H9 (cell line): ENCODE results near the gene KRT2. TPM values are rescaled to one million over a fixed set of nuclear protein-coding genes. Genes with fewer than 3 reads are reported as not detected.

ENCODE experiments used
- DNase-seq: peaks from one replicate; pipeline ENCODE4 v3.0.0-alpha.2; 2017
- H2AFZ ChIP-seq: one replicate; pipeline ENCODE4 v1.6.1; 2013; ENCODE audit warnings: mild to moderate bottlenecking, low read length, control low read depth, moderate library complexity
- H2AK5ac ChIP-seq: 2 replicates; pipeline ENCODE4 v1.6.1; 2013; ENCODE audit warnings: low read length, control low read depth, mixed read lengths; ENCODE audit not compliant: insufficient read length
- H2BK120ac ChIP-seq: one replicate; pipeline ENCODE4 v1.6.1; 2013; ENCODE audit warnings: low read depth, mild to moderate bottlenecking, low read length, control low read depth, inconsistent platforms; ENCODE audit not compliant: poor library complexity, severe bottlenecking
- H2BK12ac ChIP-seq: 2 replicates; pipeline ENCODE4 v1.6.1; 2013; ENCODE audit warnings: low read length, control low read depth, mixed read lengths, low read depth; ENCODE audit not compliant: insufficient read length
- H2BK15ac ChIP-seq: 2 replicates; pipeline ENCODE4 v1.6.1; 2013; ENCODE audit warnings: low read depth, low read length, control low read depth
- H2BK20ac ChIP-seq: one replicate; pipeline ENCODE4 v1.6.1; 2013; ENCODE audit warnings: low read depth, mild to moderate bottlenecking, low read length, control low read depth, inconsistent platforms; ENCODE audit not compliant: poor library complexity, severe bottlenecking
- H2BK5ac ChIP-seq: 2 replicates; pipeline ENCODE4 v1.6.1; 2013; ENCODE audit warnings: low read length, control low read depth, mixed read lengths; ENCODE audit not compliant: insufficient read length
- H3K14ac ChIP-seq: 2 replicates; pipeline ENCODE4 v1.6.1; 2013; ENCODE audit warnings: low read length, control low read depth; ENCODE audit not compliant: insufficient read depth
- H3K18ac ChIP-seq: 2 replicates; pipeline ENCODE4 v1.6.1; 2013; ENCODE audit warnings: low read depth, mild to moderate bottlenecking, mixed read lengths, low read length, control low read depth; ENCODE audit not compliant: insufficient read length
- H3K23ac ChIP-seq: 2 replicates; pipeline ENCODE4 v1.6.1; 2013; ENCODE audit warnings: low read length, control low read depth, mixed read lengths, low read depth; ENCODE audit not compliant: insufficient read length
- H3K23me2 ChIP-seq: 2 replicates; pipeline ENCODE4 v1.6.1; 2013; ENCODE audit warnings: low read depth, mild to moderate bottlenecking, mixed read lengths, low read length, control low read depth; ENCODE audit not compliant: insufficient read length, poor library complexity, severe bottlenecking
- H3K27ac ChIP-seq: 2 replicates; pipeline ENCODE4 v1.5.1; 2013; ENCODE audit warnings: low read length, control low read depth, mixed read lengths, low read depth; ENCODE audit not compliant: insufficient read length
- H3K27me3 ChIP-seq: 2 replicates; pipeline ENCODE4 v1.6.1; 2013; ENCODE audit warnings: low read length, control low read depth, inconsistent platforms; ENCODE audit not compliant: insufficient read depth
- H3K4ac ChIP-seq: 2 replicates; pipeline ENCODE4 v1.6.1; 2013; ENCODE audit warnings: low read depth, mild to moderate bottlenecking, control low read depth, inconsistent platforms, low read length, moderate library complexity
- H3K4me1 ChIP-seq: 2 replicates; pipeline ENCODE4 v1.6.1; 2013; ENCODE audit warnings: low read length, control low read depth, inconsistent platforms; ENCODE audit not compliant: insufficient read depth
- H3K4me2 ChIP-seq: 2 replicates; pipeline ENCODE4 v1.6.1; 2013; ENCODE audit warnings: low read length, control low read depth, mixed read lengths; ENCODE audit not compliant: insufficient read length, insufficient read depth
- H3K56ac ChIP-seq: 2 replicates; pipeline ENCODE4 v1.6.1; 2013; ENCODE audit warnings: low read depth, mild to moderate bottlenecking, mixed read lengths, low read length, control low read depth; ENCODE audit not compliant: insufficient read length
- H3K79me1 ChIP-seq: 2 replicates; pipeline ENCODE4 v1.6.1; 2013; ENCODE audit warnings: low read depth, mild to moderate bottlenecking, moderate library complexity, low read length, control low read depth, inconsistent platforms; ENCODE audit not compliant: insufficient read depth, poor library complexity, severe bottlenecking
- H3K79me2 ChIP-seq: 2 replicates; pipeline ENCODE4 v1.6.1; 2013; ENCODE audit warnings: low read length, control low read depth, inconsistent platforms; ENCODE audit not compliant: insufficient read depth
- H3K9ac ChIP-seq: 2 replicates; pipeline ENCODE4 v1.6.1; 2013; ENCODE audit warnings: low read length, control low read depth, mixed read lengths; ENCODE audit not compliant: insufficient read length; ENCODE audit errors: extremely low read depth
- H3K9me3 ChIP-seq: one replicate; pipeline ENCODE4 v1.6.1; 2013; ENCODE audit warnings: low read depth, low read length, inconsistent platforms; ENCODE audit not compliant: control insufficient read depth
- H3T11ph ChIP-seq: one replicate; pipeline ENCODE4 v1.6.1; 2013; ENCODE audit warnings: mild to moderate bottlenecking, low read length, control low read depth, inconsistent platforms
- H4K20me1 ChIP-seq: one replicate; pipeline ENCODE4 v1.6.1; 2013; ENCODE audit not compliant: control insufficient read depth, insufficient read length, insufficient read depth
- H4K5ac ChIP-seq: 2 replicates; pipeline ENCODE4 v1.6.1; 2013; ENCODE audit warnings: low read depth, mild to moderate bottlenecking, mixed read lengths, low read length, control low read depth; ENCODE audit not compliant: insufficient read length
- H4K8ac ChIP-seq: replicated peaks from 2 replicates; pipeline ENCODE4 v1.6.1; 2013; ENCODE audit warnings: low read length, control low read depth, mixed read lengths, low read depth; ENCODE audit not compliant: insufficient read length
- H4K91ac ChIP-seq: 2 replicates; pipeline ENCODE4 v1.6.1; 2013; ENCODE audit warnings: low read depth, mild to moderate bottlenecking, moderate library complexity, mixed read lengths, low read length, control low read depth; ENCODE audit not compliant: insufficient read length
- H3K27ac Mint-ChIP-seq, 3 experiments: 2 replicates in 2 of 3; 3 replicates in 1 of 3; pipeline ENCODE4 v1.8.0; 2020 to 2021; ENCODE audit warnings: mixed read lengths in 3 of 3, mild to moderate bottlenecking in 1 of 3, moderate library complexity in 1 of 3
- H3K27me3 Mint-ChIP-seq: 2 replicates; pipeline ENCODE4 v1.8.0; 2021; ENCODE audit warnings: low read depth, mild to moderate bottlenecking, moderate library complexity, mixed read lengths
- H3K36me3 Mint-ChIP-seq, 3 experiments: 2 replicates in 2 of 3; 3 replicates in 1 of 3; pipeline ENCODE4 v1.8.0; 2020 to 2021; ENCODE audit warnings: low read depth in 3 of 3, mixed read lengths in 3 of 3; ENCODE audit not compliant: insufficient read depth in 1 of 3
- H3K4me1 Mint-ChIP-seq, 2 experiments: 2 replicates each; pipeline ENCODE4 v1.8.0; 2020; ENCODE audit warnings: mixed read lengths in 2 of 2
- H3K4me3 Mint-ChIP-seq, 2 experiments: 2 replicates in 1 of 2; 3 replicates in 1 of 2; pipeline ENCODE4 v1.8.0; 2020 to 2021; ENCODE audit warnings: mild to moderate bottlenecking in 2 of 2, mixed read lengths in 2 of 2, moderate library complexity in 1 of 2
- H3K9me3 Mint-ChIP-seq, 2 experiments: 2 replicates in 1 of 2; 3 replicates in 1 of 2; pipeline ENCODE4 v1.8.0; 2020; ENCODE audit warnings: mild to moderate bottlenecking in 2 of 2, mixed read lengths in 2 of 2, moderate library complexity in 1 of 2
- WGBS: extraction: QIAGEN DNeasy Blood & Tissue Kit; methylation state at CpG from one replicate; pipeline ENCODE4 v1.1.7; 2013; ENCODE audit warnings: missing lambda C conversion rate, low lambda C conversion rate, mixed read lengths; ENCODE audit not compliant: insufficient read length; ENCODE audit errors: extremely low coverage; 5-methylcytosine and 5-hydroxymethylcytosine counted together
- total RNA-seq: library from RNA; stranded (reverse); gene quantifications from 2 replicates; pipeline ENCODE4 v1.2.1, GENCODE V29; 2021
- TF ChIP-seq, protein P1 (sequence below): fragments of 200-600 bp; sonication (generic); conservative IDR thresholded peaks from 3 replicates; pipeline ENCODE4 v1.8.0; 2021; ENCODE audit warnings: antibody characterized with exemption, mild to moderate bottlenecking

Gene KRT2
- total RNA-seq, 1 experiment from 2014 or later, result not detected

DNA sequence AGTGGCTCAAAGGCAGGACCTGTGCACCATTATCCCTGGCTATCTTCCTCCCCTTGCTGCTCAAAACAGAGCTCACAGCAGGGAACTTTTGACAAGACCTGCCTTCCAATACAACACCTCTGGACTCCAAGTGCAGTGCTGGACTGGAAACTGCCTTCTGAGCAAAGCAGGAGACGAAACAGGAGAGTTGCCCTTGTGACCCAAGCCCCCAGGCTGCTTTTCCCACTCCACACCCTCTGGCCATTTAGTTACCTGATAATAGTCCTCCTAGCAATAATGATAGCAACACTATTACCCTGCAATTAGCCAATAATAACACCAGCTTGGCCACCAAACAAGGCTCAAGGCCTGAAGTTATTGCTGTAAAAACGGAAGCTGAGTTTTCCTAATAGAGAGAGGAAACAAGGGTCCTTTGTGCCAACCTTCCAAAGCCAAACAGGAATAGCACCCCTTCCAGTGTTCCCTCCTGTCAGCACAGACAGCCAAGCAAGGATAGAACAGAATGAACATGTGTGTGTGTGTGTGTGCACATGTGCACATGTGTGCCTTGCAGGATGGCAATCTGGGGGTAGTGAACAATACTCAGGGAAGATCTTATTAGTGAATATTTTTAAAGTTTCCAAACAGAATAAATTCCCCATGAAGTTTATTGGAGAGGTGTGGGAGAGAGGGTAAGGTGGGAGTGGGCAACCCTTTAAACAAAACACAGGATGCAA is 24.5 kb downstream of the KRT2 start:
- Histone ChIP-seq H3K56ac (no peak overlapping the region), H3K4me1 (no peaks in the 10 kb centered on the region), H3K9ac (no peak overlapping the region), H4K5ac (no peak overlapping the region), H3K23ac (no peak overlapping the region), H3K79me2 (no peaks in the 10 kb centered on the region), H4K8ac (no peak overlapping the region), H4K91ac (no peak overlapping the region), H3K9me3 (no peaks in the 10 kb centered on the region), H3T11ph (no peak overlapping the region), H3K23me2 (no peaks in the 10 kb centered on the region), H2BK5ac (no peak overlapping the region), H2BK20ac (no peak overlapping the region), H2AFZ (no peak overlapping the region), H2BK120ac (no peak overlapping the region), H2BK15ac (no peak overlapping the region), H3K27me3 (no peaks in the 10 kb centered on the region), H3K4ac (no peak overlapping the region), H3K4me2 (no peak overlapping the region), H2AK5ac (no peak overlapping the region), H3K18ac (no peak overlapping the region), H4K20me1 (no peaks in the 10 kb centered on the region), H3K14ac (no peak overlapping the region), H3K27ac (no peak overlapping the region), H3K79me1 (no peaks in the 10 kb centered on the region), H2BK12ac (no peak overlapping the region)
- WGBS, result no CpG with 5 or more reads among the region's 2 CpGs
- DNase-seq, result peak; percentile 17
- Mint-ChIP-seq H3K36me3 (no peaks in the 10 kb centered on the region), H3K27ac (no peak overlapping the region), H3K9me3 (no peaks in the 10 kb centered on the region), H3K4me1 (peaks cover 8 to 9% of the 10 kb centered on the region in 2 experiments), H3K4me3 (no peak overlapping the region), H3K27me3 (peaks cover 13% of the 10 kb centered on the region; the same call in 1 of the 2 replicates)
- TF ChIP-seq, protein P1, sequence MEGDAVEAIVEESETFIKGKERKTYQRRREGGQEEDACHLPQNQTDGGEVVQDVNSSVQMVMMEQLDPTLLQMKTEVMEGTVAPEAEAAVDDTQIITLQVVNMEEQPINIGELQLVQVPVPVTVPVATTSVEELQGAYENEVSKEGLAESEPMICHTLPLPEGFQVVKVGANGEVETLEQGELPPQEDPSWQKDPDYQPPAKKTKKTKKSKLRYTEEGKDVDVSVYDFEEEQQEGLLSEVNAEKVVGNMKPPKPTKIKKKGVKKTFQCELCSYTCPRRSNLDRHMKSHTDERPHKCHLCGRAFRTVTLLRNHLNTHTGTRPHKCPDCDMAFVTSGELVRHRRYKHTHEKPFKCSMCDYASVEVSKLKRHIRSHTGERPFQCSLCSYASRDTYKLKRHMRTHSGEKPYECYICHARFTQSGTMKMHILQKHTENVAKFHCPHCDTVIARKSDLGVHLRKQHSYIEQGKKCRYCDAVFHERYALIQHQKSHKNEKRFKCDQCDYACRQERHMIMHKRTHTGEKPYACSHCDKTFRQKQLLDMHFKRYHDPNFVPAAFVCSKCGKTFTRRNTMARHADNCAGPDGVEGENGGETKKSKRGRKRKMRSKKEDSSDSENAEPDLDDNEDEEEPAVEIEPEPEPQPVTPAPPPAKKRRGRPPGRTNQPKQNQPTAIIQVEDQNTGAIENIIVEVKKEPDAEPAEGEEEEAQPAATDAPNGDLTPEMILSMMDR, result no peak
